ENCODE results near the gene HSPB7.
A peak's percentile ranks its signal among the peaks of the same experiment; 100 is the strongest.
"Not testable (repeated sequence)": the region's sequence is repeated elsewhere in the genome, so short reads cannot be mapped to it uniquely, and the experiment has no call there.

Gene HSPB7

GRCh38 chr1:16007671-16008341 is 10.0 kb downstream of the HSPB7 start:
- TF ChIP-seq CTCF (conservative IDR thresholded peaks at IDR 0.05; ENCODE audit: low read length) = no peak
- no peak overlapping the region for H3K4me3 ChIP-seq (ENCODE audit: low read length)
- DNase-seq (ENCODE audit: low read depth) = no peak

- DNase-seq (ENCODE audit: low read depth) = peak; percentile 23
Observed at GRCh38 chr1:16006552-16007485, 11.0 kb downstream of the HSPB7 start.

GRCh38 chr1:16006010-16006409 is 11.8 kb downstream of the HSPB7 start:
- DNase-seq (ENCODE audit: low read depth) = no peak
- no peak overlapping the region for H3K4me3 ChIP-seq (ENCODE audit: low read length)
- no peak for TF ChIP-seq CTCF (conservative IDR thresholded peaks at IDR 0.05; ENCODE audit: low read length)

More at GRCh38 chr1:16006552-16007485, 11.0 kb downstream of the HSPB7 start:
- H3K4me3 ChIP-seq (ENCODE audit: low read length) = no peak overlapping the region
- TF ChIP-seq CTCF (conservative IDR thresholded peaks at IDR 0.05; ENCODE audit: low read length) = peak; percentile 30

- H3K4me3 ChIP-seq (ENCODE audit: low read length) = no peak overlapping the region
- DNase-seq (ENCODE audit: low read depth) = no peak
- TF ChIP-seq CTCF (conservative IDR thresholded peaks at IDR 0.05; ENCODE audit: low read length) = no peak
Observed at GRCh38 chr1:16005597-16005996, 12.2 kb downstream of the HSPB7 start.

- not testable (repeated sequence) for DNase-seq (ENCODE audit: low read depth); H3K4me3 ChIP-seq (ENCODE audit: low read length)
Observed at GRCh38 chr1:16001274-16001673, 16.6 kb downstream of the HSPB7 start.

GRCh38 chr1:15998929-15999328 is 18.9 kb downstream of the HSPB7 start:
- no peak overlapping the region for H3K4me3 ChIP-seq (ENCODE audit: low read length)
- DNase-seq (ENCODE audit: low read depth) = no peak
- TF ChIP-seq CTCF (conservative IDR thresholded peaks at IDR 0.05; ENCODE audit: low read length) = no peak

- TF ChIP-seq CTCF (conservative IDR thresholded peaks at IDR 0.05; ENCODE audit: low read length) = no peak
- no peak for DNase-seq (ENCODE audit: low read depth)
- H3K4me3 ChIP-seq (ENCODE audit: low read length) = no peak overlapping the region
Observed at GRCh38 chr1:15997637-15998280, 20.1 kb downstream of the HSPB7 start.

All from AG10803 (cell line).